Measurements from ENCODE around the gene ABHD2. TPM values are rescaled to one million over a fixed set of nuclear protein-coding genes. Genes with fewer than 3 reads are reported as not detected.

Gene ABHD2
- total RNA-seq, 4 donors from 2014 or later: 27.4 to 117 (median 54.2) TPM

DNA sequence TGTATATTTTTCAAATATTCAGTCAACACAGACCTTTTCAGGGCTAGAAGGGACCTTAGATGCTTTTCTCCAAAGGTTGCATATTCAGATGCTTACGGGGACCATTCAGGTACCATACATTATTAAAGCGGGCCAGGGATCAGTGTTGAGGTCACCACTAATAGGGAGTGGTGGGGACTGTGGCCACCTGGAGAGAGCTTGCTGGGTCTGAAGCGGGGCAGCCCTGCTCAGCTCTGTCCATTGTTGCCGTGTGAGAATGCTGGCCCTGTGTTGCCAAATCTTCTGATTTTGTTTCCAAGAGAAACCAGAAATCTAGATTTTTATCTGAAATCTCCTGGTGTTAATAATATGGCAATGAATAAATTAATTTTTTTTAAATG, 23.7 kb downstream of the ABHD2 start:
- Histone ChIP-seq H3K4me3 (no peak overlapping the region), H3K27ac (peak overlapping the region; percentile 59 to 66), H3K27me3 (no peaks in the 10 kb centered on the region), H3K4me1 (peaks cover 0 to 5% of the 10 kb centered on the region in 2 donors), H3K36me3 (no peaks in the 10 kb centered on the region), H3K9me3 (no peaks in the 10 kb centered on the region)
- DNase-seq: no peak
- intact Hi-C loops (cut with DNase I; ENCODE audit: low total_unique reads): no loop called here
- TF ChIP-seq, protein P1, sequence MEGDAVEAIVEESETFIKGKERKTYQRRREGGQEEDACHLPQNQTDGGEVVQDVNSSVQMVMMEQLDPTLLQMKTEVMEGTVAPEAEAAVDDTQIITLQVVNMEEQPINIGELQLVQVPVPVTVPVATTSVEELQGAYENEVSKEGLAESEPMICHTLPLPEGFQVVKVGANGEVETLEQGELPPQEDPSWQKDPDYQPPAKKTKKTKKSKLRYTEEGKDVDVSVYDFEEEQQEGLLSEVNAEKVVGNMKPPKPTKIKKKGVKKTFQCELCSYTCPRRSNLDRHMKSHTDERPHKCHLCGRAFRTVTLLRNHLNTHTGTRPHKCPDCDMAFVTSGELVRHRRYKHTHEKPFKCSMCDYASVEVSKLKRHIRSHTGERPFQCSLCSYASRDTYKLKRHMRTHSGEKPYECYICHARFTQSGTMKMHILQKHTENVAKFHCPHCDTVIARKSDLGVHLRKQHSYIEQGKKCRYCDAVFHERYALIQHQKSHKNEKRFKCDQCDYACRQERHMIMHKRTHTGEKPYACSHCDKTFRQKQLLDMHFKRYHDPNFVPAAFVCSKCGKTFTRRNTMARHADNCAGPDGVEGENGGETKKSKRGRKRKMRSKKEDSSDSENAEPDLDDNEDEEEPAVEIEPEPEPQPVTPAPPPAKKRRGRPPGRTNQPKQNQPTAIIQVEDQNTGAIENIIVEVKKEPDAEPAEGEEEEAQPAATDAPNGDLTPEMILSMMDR (IDR thresholded peaks at IDR 0.05): no peak
- no peak for TF ChIP-seq POLR2A (IDR thresholded peaks at IDR 0.05)

DNA sequence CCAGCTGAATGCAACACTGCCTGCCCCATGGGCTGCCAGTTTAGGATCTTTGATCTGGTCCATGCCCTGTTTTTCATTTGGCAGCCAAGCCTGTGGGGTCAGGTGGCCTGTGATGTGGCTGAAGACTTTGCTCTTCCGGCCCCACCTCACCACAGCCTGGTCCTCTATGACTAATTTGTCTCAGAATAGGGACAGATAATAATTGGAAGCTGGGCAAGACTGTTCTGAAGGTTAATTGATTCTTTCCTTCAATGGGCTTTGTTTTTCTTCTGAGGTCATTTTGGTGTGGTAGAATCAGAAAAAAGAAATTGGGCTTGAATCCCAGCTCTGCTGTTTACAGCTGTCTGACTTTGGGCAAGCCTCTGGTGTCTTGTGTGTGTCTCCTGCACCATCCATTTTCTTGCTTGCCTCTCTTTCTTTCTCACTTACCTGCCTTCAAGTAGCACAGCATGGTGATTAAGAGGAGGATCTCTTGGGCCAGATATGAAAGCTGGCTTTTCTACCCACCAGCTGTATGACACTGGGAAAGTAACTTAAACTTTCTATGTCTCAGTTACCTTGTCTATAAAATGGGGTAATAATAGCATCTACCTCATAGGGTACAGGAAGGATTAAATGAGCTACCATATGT, 24.2 kb downstream of the ABHD2 start:
- Histone ChIP-seq H3K27me3 (no peaks in the 10 kb centered on the region), H3K36me3 (no peaks in the 10 kb centered on the region), H3K4me3 (no peak overlapping the region), H3K27ac (peak overlapping the region; percentile 59 to 66), H3K4me1 (peaks cover 0 to 5% of the 10 kb centered on the region in 2 donors), H3K9me3 (no peaks in the 10 kb centered on the region)
- DNase-seq: no peak
- TF ChIP-seq, protein P1 (IDR thresholded peaks at IDR 0.05): no peak
- TF ChIP-seq POLR2A (IDR thresholded peaks at IDR 0.05): no peak
- intact Hi-C loops (cut with DNase I; ENCODE audit: low total_unique reads): no loop called here

DNA sequence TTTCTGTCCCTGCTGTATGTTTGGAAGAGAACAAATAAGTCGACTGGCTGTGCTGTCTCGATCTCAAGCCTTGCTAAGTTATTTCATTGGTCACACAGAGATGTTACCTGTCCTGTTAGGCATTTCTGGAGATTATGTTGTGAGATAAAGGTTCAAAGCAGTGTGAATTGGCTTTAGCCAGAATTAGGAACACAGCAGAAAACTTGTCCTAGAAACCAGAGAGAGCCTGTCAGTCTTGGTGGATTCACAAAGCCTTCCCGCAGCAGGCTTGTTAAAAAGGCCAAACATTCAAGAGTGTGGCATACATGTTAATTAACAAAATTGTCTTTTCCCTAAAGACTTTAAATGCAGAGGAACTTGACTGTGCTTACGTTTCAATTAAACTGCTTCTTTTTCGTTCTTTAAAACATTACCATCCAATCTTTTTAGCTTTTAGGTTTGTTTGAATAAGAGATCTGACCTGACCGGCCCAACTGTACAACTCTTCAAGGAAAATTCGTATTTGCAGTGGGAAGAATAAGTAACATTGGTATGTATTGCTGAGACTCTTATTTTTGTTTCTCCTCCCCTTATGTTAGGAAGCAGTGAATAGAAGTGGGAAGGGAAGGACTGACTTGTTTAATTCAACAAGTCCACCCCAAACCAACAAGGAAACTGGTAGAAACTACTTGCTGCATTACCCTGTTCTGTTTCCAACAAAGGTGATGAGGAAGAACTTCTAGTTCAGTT, 25.2 kb downstream of the ABHD2 start:
- peaks cover 0 to 5% of the 10 kb centered on the region in 2 donors for H3K4me1 ChIP-seq
- no peaks in the 10 kb centered on the region for H3K9me3 ChIP-seq
- DNase-seq: no peak
- intact Hi-C loops (cut with DNase I; ENCODE audit: low total_unique reads): no loop called here
- H3K4me3 ChIP-seq: no peak overlapping the region
- H3K27ac ChIP-seq: peak overlapping the region; percentile 59 to 66
- no peaks in the 10 kb centered on the region for H3K36me3 ChIP-seq
- no peak for TF ChIP-seq POLR2A (IDR thresholded peaks at IDR 0.05)
- TF ChIP-seq, protein P1 (IDR thresholded peaks at IDR 0.05): no peak
- no peaks in the 10 kb centered on the region for H3K27me3 ChIP-seq

DNA sequence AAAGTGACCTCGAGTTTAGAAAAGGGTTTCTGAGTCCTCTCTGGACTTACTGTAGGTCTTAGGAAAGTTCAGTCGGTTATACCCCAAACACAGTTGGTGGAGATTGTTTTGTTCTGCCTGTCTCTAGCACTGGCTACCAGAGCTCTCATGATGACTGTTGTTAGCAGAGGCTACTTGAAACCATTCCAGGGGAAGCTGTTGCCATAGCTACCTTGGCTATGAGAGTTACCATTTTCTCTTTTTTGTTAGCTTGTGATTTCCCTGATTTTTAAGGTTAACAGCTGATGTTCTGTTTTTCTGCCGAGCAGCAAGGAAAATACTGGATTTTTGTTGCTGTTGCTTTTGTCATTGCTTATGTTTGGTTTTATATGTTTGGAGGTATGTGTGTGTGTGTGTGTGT, 26.7 kb downstream of the ABHD2 start:
- Histone ChIP-seq H3K27ac (peak overlapping the region; percentile 8 to 58), H3K4me3 (no peak overlapping the region), H3K9me3 (no peaks in the 10 kb centered on the region), H3K36me3 (no peaks in the 10 kb centered on the region), H3K4me1 (peaks cover 4 to 5% of the 10 kb centered on the region in 2 donors), H3K27me3 (no peaks in the 10 kb centered on the region)
- DNase-seq: peak in 1 of 2 donors; percentile 56
- intact Hi-C loops (cut with DNase I; ENCODE audit: low total_unique reads): no loop called here
- no peak for TF ChIP-seq POLR2A (IDR thresholded peaks at IDR 0.05)
- TF ChIP-seq, protein P1 (IDR thresholded peaks at IDR 0.05): no peak

DNA sequence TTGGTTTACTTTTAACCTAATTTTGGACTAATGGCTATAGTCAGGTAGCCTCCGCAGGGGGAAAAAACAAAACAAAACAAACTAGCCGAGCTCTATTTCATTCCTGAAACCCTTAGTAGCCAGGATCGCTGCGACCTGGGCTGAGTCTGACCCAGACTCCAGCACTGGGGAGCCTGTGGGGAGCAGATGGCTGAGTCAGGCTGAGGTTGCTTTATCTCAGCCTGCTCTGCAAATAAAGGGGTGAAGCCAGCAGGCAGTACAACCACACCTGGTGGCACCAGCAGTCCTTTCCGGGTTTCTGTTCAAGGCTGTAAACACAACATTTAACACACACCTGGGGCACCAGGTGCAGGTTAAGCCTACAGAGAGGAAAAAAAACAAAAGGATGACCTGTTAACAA, 27.3 kb downstream of the ABHD2 start:
- Histone ChIP-seq H3K4me1 (peaks cover 4 to 5% of the 10 kb centered on the region in 2 donors), H3K4me3 (no peak overlapping the region), H3K27me3 (no peaks in the 10 kb centered on the region), H3K27ac (peak overlapping the region; percentile 15 to 58), H3K9me3 (no peaks in the 10 kb centered on the region), H3K36me3 (no peaks in the 10 kb centered on the region)
- intact Hi-C loops (cut with DNase I; ENCODE audit: low total_unique reads): no loop called here
- TF ChIP-seq POLR2A (IDR thresholded peaks at IDR 0.05): no peak
- TF ChIP-seq, protein P1 (IDR thresholded peaks at IDR 0.05): no peak
- DNase-seq: no peak
